ENCODE results near the gene DEF6. TPM values are rescaled to one million over a fixed set of nuclear protein-coding genes. Genes with fewer than 3 reads are reported as not detected.
A peak's percentile ranks its signal among the peaks of the same experiment; 100 is the strongest.

Gene DEF6
- polyA plus RNA-seq, 1 of the 3 experiments (the other 2 are of a cell fraction): 0.13 TPM

- Histone ChIP-seq H3K4me2 (no peak overlapping the region), H3K27ac (ENCODE audit: low read depth in 2 of 2, low read length in 1 of 2) (no peak overlapping the region; a peak in 1 of 4 replicates), H3K9me2 (no peaks in the 10 kb centered on the region), H3F3A (replicated peaks; ENCODE audit: insufficient read depth) (peaks cover 3% of the 10 kb centered on the region), H3K4me1 (ENCODE audit: control insufficient read depth in 1 of 2, insufficient read depth in 2 of 2, low read depth in 1 of 2, low read length in 1 of 2) (peaks cover 11 to 39% of the 10 kb centered on the region in 2 experiments; a peak in 1 of 4 replicates), H2AFZ (ENCODE audit: low read depth) (no peak overlapping the region), H4K20me1 (ENCODE audit: insufficient read depth) (no peaks in the 10 kb centered on the region; the same call in 1 of the 2 replicates), H3K4me3 (ENCODE audit: low read depth in 2 of 2, low read length in 1 of 2) (no peak overlapping the region), H3K9ac (no peak overlapping the region), H3K36me3 (replicated peaks in 1 of 2; ENCODE audit: control insufficient read depth in 1 of 2, insufficient read depth in 2 of 2, low read length in 1 of 2) (no peaks in the 10 kb centered on the region), H3K9me3 (no peaks in the 10 kb centered on the region), H3K27me3 (ENCODE audit: insufficient read depth) (no peaks in the 10 kb centered on the region), H3K79me2 (ENCODE audit: insufficient read depth) (peaks cover 36% of the 10 kb centered on the region)
- POLR2A ChIA-PET: no interaction called here
- WGBS (ENCODE audit: low lambda C conversion rate): 100% methylated on average over 2 of the region's 2 CpGs
- TF ChIP-seq MAX (IDR thresholded peaks at IDR 0.05; ENCODE audit: low read depth) (no peak), FOXJ3 (CRISPR knock-in tag; IDR thresholded peaks at IDR 0.05) (no peak), USF1 (IDR thresholded peaks at IDR 0.05; ENCODE audit: borderline replicate concordance, low read depth) (no peak), SMC3 (IDR thresholded peaks at IDR 0.05; ENCODE audit: low read depth, low read length) (no peak), CTCF (IDR thresholded peaks at IDR 0.05) (no peak), NRF1 (IDR thresholded peaks at IDR 0.05; ENCODE audit: low read depth, low read length) (no peak)
- no peak for DNase-seq
- CTCF ChIA-PET: interaction anchor here (0.7 to 1.0 kb wide), 2 partner anchors 87 to 88 kb away, joined by 3 to 4 read pairs; no protein-coding TSS in a partner anchor
Observed at GRCh38 chr6:35362200-35362599, 64.6 kb downstream of the DEF6 start.

GRCh38 chr6:35363293-35363750 is 65.7 kb downstream of the DEF6 start:
- Histone ChIP-seq H3K4me1 (ENCODE audit: control insufficient read depth in 1 of 2, insufficient read depth in 2 of 2, low read depth in 1 of 2, low read length in 1 of 2) (peaks cover 20 to 43% of the 10 kb centered on the region in 2 experiments; a peak in 2 of 4 replicates), H4K20me1 (ENCODE audit: insufficient read depth) (no peaks in the 10 kb centered on the region; the same call in 1 of the 2 replicates), H3K27ac (ENCODE audit: low read depth in 2 of 2, low read length in 1 of 2) (peak overlapping the region in 1 of 2 experiments; percentile 51; a peak in 1 of 4 replicates), H3K4me2 (no peak overlapping the region), H3K27me3 (ENCODE audit: insufficient read depth) (no peaks in the 10 kb centered on the region), H3K36me3 (replicated peaks in 1 of 2; ENCODE audit: control insufficient read depth in 1 of 2, insufficient read depth in 2 of 2, low read length in 1 of 2) (no peaks in the 10 kb centered on the region), H2AFZ (ENCODE audit: low read depth) (no peak overlapping the region), H3K9ac (no peak overlapping the region), H3K9me2 (no peaks in the 10 kb centered on the region), H3K79me2 (ENCODE audit: insufficient read depth) (peaks cover 41% of the 10 kb centered on the region), H3K4me3 (ENCODE audit: low read depth in 2 of 2, low read length in 1 of 2) (no peak overlapping the region), H3F3A (replicated peaks; ENCODE audit: insufficient read depth) (peaks cover 3% of the 10 kb centered on the region), H3K9me3 (no peaks in the 10 kb centered on the region)
- 91% methylated on average over 9 of the region's 10 CpGs for WGBS (ENCODE audit: low lambda C conversion rate)
- TF ChIP-seq REST (IDR thresholded peaks at IDR 0.05; ENCODE audit: low read depth, low read length): no peak
- peak; percentile 49; the same call in 1 of the 2 replicates for TF ChIP-seq MXI1 (IDR thresholded peaks at IDR 0.05; ENCODE audit: low read depth, low read length)
- TF ChIP-seq RAD21 (IDR thresholded peaks at IDR 0.05; ENCODE audit: low read length): 0 out of 2 replicates have a peak, but pooled peaks have one; percentile 1
- no peak for TF ChIP-seq TCF12 (IDR thresholded peaks at IDR 0.05)
- no peak for TF ChIP-seq SIN3A (IDR thresholded peaks at IDR 0.05; ENCODE audit: borderline replicate concordance, low read depth, low read length)
- no peak for TF ChIP-seq RFX5 (IDR thresholded peaks at IDR 0.05; ENCODE audit: low read length)
- TF ChIP-seq CTCF (IDR thresholded peaks at IDR 0.05): no peak
- POLR2A ChIA-PET: no interaction called here
- DNase-seq: peak; percentile 68
- CTCF ChIA-PET: interaction anchor here (0.6 to 1.2 kb wide), 4 partner anchors 22 to 89 kb away, joined by 3 to 6 read pairs (median 4); partner anchors contain the start of gene FANCE
